ENCODE data around the gene COL18A1.
"Not testable (repeated sequence)": the region's sequence is repeated elsewhere in the genome, so short reads cannot be mapped to it uniquely, and the experiment has no call there.

The COL18A1 gene

GRCh38 chr21:45525153-45525909, 120.4 kb downstream of the COL18A1 start:
- DNase-seq, result no peak

GRCh38 chr21:45525910-45526306, 120.9 kb downstream of the COL18A1 start:
- no peak for DNase-seq

- not testable (repeated sequence) for DNase-seq
These were observed 122.4 kb downstream of the COL18A1 start for GRCh38 chr21:45527151-45527999.

GRCh38 chr21:45528028-45528705, 123.2 kb downstream of the COL18A1 start:
- DNase-seq, result no peak

GRCh38 chr21:45528981-45529784, 124.2 kb downstream of the COL18A1 start:
- DNase-seq, result no peak

- no peak for DNase-seq
These were observed 124.9 kb downstream of the COL18A1 start for GRCh38 chr21:45529785-45530422.

- DNase-seq, result no peak
These were observed 125.6 kb downstream of the COL18A1 start for GRCh38 chr21:45530423-45531113.

GRCh38 chr21:45531114-45531392, 126.1 kb downstream of the COL18A1 start:
- not testable (repeated sequence) for DNase-seq

- DNase-seq, result no peak
These were observed 126.6 kb downstream of the COL18A1 start for GRCh38 chr21:45531393-45532215.

- peak; percentile 24 for DNase-seq
These were observed 127.9 kb downstream of the COL18A1 start for GRCh38 chr21:45532826-45533360.

- DNase-seq, result no peak
These were observed 128.4 kb downstream of the COL18A1 start for GRCh38 chr21:45533361-45533845.

GRCh38 chr21:45533846-45534635, 129.1 kb downstream of the COL18A1 start:
- no peak for DNase-seq

- DNase-seq, result no peak
These were observed 129.8 kb downstream of the COL18A1 start for GRCh38 chr21:45534636-45535331.

GRCh38 chr21:45535341-45536081, 130.5 kb downstream of the COL18A1 start:
- peak; percentile 52 for DNase-seq

- no peak for DNase-seq
These were observed 131.5 kb downstream of the COL18A1 start for GRCh38 chr21:45536301-45537081.

- DNase-seq, result no peak
These were observed 132.3 kb downstream of the COL18A1 start for GRCh38 chr21:45537111-45537745.

All from suppressor macrophage treated with lipopolysaccharide for 4 hours (primary cell).